Testis (tissue), 3 donors: ENCODE results near the gene C18orf32. TPM values are rescaled to one million over a fixed set of nuclear protein-coding genes. Genes with fewer than 3 reads are reported as not detected.
"Not testable (repeated sequence)": the region's sequence is repeated elsewhere in the genome, so short reads cannot be mapped to it uniquely, and the experiment has no call there.

Experiments
- DNase-seq: peaks from one replicate; pipeline ENCODE4 v3.0.0-alpha.2; 2019
- H3K27ac ChIP-seq, 2 donors: fragments of 200-600 bp; sonication (generic); one replicate each; pipeline ENCODE4 v1.5.1; 2019
- H3K27me3 ChIP-seq: fragments of 200-600 bp; sonication (generic); one replicate; pipeline ENCODE4 v1.5.1; 2019
- H3K36me3 ChIP-seq: fragments of 200-600 bp; sonication (generic); one replicate; pipeline ENCODE4 v1.5.1; 2017; ENCODE audit warnings: low read depth; ENCODE audit errors: missing control alignments
- H3K4me1 ChIP-seq: fragments of 200-600 bp; sonication (generic); one replicate; pipeline ENCODE4 v1.5.1; 2019
- H3K4me3 ChIP-seq, 2 donors: fragments of 200-600 bp; sonication (generic); one replicate each; pipeline ENCODE4 v1.5.1; 2017 to 2019
- H3K9me3 ChIP-seq: fragments of 200-600 bp; sonication (generic); one replicate; pipeline ENCODE4 v1.5.1; 2017
- POLR2A ChIP-seq: fragments of 450-650 bp; IDR thresholded peaks from one replicate; pipeline ENCODE4 v1.6.1; 2017; ENCODE audit warnings: antibody characterized with exemption, mild to moderate bottlenecking, moderate library complexity
- WGBS, 2 donors: methylation state at CpG; one replicate each; pipeline ENCODE4 v1.1.5; 2018; 5-methylcytosine and 5-hydroxymethylcytosine counted together
- intact Hi-C: fragments of 100-400 bp; cut with DNase I; formaldehyde crosslinking; loops from one replicate; pipeline ENCODE4 v1.15.1; 2023; ENCODE audit warnings: low total_unique reads
- polyA plus RNA-seq: library from polyadenylated mRNA; stranded (reverse); fragments of 350-450 nt; fragmentation: Illumina TruSeq; extraction: RNeasy Lipid Tissue Mini Kit (QIAGEN cat#74804); gene quantifications from one replicate; pipeline ENCODE4 v1.2.3, GENCODE V29; 2014; ENCODE audit warnings: low read depth, low replicate concordance; ENCODE audit not compliant: insufficient read depth
- total RNA-seq, 2 donors: library from RNA; depleted of rRNA; stranded (reverse); fragments of >200 nt; gene quantifications; one replicate each; pipeline ENCODE4 v1.2.3, GENCODE V29; 2016
- TF ChIP-seq, protein P1 (sequence below), 3 experiments: fragments of 450-650 bp in 2 of 3; fragments of 200-600 bp in 1 of 3; sonication (generic) in 1 of 3; IDR thresholded peaks; one replicate each; pipeline ENCODE4 v1.5.1; 2016 to 2019; ENCODE audit warnings: antibody characterized with exemption in 3 of 3, mild to moderate bottlenecking in 2 of 3, moderate library complexity in 1 of 3

C18orf32 gene
- total and polyA plus RNA-seq, 3 donors from 2014 or later: 51.0 to 80.9 (median 60.6) TPM

DNA sequence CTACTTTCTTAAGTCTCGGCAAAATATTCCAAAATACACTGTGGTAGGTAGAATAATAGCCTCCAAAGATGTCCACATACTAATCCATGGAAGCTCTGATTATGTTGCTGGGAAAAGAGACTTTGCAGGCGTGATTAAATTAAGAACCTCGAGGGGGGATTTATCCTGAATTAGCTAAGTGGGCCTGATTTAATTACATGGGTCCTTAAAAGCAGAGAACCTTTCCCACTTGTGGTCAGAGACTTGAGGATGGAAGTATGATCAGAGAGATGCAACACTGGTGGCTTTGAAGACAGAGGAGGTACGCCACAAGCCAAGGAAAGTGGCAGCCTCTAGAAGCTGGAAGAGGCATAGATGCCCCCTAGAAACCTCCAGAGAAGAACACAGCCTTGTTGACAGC, 29.4 kb downstream of the C18orf32 start:
- 92 to 94% methylated on average over 4 of the region's 4 CpGs for WGBS, 2 donors

DNA sequence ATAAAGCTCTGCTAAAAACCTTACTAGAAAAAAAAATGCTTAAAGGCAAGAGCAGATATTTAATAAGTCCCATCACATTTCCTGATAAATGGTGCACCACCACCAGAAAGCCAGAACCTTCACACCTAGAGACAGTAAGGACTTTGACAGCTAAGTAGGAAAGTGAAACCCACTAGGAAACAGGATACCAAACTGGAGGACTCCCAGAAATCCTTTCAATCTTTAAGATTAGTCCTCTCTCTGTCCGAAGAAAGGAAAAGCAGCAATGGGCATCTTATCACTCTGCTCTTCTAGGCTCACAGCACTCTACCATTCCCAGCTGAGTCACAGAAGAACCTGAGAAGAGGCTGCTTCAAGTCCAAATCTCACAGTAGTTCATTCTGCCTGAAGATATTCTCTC, 30.2 kb downstream of the C18orf32 start:
- Histone ChIP-seq H3K36me3 (no peaks in the 10 kb centered on the region), H3K4me1 (peaks cover 6% of the 10 kb centered on the region), H3K4me3 (no peak overlapping the region), H3K9me3 (no peaks in the 10 kb centered on the region), H3K27ac (no peak overlapping the region), H3K27me3 (no peaks in the 10 kb centered on the region)
- intact Hi-C loops: no loop called here
- TF ChIP-seq, protein P1, sequence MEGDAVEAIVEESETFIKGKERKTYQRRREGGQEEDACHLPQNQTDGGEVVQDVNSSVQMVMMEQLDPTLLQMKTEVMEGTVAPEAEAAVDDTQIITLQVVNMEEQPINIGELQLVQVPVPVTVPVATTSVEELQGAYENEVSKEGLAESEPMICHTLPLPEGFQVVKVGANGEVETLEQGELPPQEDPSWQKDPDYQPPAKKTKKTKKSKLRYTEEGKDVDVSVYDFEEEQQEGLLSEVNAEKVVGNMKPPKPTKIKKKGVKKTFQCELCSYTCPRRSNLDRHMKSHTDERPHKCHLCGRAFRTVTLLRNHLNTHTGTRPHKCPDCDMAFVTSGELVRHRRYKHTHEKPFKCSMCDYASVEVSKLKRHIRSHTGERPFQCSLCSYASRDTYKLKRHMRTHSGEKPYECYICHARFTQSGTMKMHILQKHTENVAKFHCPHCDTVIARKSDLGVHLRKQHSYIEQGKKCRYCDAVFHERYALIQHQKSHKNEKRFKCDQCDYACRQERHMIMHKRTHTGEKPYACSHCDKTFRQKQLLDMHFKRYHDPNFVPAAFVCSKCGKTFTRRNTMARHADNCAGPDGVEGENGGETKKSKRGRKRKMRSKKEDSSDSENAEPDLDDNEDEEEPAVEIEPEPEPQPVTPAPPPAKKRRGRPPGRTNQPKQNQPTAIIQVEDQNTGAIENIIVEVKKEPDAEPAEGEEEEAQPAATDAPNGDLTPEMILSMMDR (IDR thresholded peaks at IDR 0.05): no peak
- no peak for TF ChIP-seq POLR2A
- no peak for DNase-seq
- WGBS, 2 donors: 20 to 21% methylated on average over 1 of the region's 1 CpG

More for the DNA sequence above, 29.4 kb downstream of the C18orf32 start:
- intact Hi-C loops: no loop called here
- TF ChIP-seq, protein P1 (IDR thresholded peaks at IDR 0.05): no peak
- no peak for TF ChIP-seq POLR2A
- Histone ChIP-seq H3K27ac (no peak overlapping the region), H3K4me3 (no peak overlapping the region), H3K27me3 (no peaks in the 10 kb centered on the region), H3K9me3 (no peaks in the 10 kb centered on the region), H3K4me1 (peaks cover 6% of the 10 kb centered on the region), H3K36me3 (no peaks in the 10 kb centered on the region)
- DNase-seq: no peak

DNA sequence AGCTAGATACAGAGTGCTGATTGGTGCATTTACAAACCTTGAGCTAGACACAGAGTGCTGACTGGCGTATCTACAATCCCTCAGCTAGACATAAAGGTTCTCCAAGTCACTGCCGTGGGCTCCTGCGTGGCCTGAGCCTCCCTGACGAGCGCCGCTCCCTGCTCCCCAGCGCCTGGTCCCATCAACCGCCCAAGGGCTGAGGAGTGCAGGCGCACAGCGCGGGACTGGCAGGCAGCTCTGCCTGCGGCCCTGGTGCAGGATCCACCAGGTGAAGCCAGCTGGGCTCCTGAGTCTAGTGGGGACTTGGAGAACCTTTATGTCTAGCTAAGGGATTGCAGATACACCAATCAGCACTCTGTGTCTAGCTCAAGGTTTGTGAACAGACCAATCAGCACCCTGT, 34.5 kb downstream of the C18orf32 start:
- H3K4me3 ChIP-seq, H3K36me3 ChIP-seq, H3K9me3 ChIP-seq, H3K4me1 ChIP-seq, H3K27me3 ChIP-seq, H3K27ac ChIP-seq, DNase-seq, intact Hi-C loops: not testable (repeated sequence)
- 92 to 97% methylated on average over 7 of the region's 12 CpGs for WGBS, 2 donors

DNA sequence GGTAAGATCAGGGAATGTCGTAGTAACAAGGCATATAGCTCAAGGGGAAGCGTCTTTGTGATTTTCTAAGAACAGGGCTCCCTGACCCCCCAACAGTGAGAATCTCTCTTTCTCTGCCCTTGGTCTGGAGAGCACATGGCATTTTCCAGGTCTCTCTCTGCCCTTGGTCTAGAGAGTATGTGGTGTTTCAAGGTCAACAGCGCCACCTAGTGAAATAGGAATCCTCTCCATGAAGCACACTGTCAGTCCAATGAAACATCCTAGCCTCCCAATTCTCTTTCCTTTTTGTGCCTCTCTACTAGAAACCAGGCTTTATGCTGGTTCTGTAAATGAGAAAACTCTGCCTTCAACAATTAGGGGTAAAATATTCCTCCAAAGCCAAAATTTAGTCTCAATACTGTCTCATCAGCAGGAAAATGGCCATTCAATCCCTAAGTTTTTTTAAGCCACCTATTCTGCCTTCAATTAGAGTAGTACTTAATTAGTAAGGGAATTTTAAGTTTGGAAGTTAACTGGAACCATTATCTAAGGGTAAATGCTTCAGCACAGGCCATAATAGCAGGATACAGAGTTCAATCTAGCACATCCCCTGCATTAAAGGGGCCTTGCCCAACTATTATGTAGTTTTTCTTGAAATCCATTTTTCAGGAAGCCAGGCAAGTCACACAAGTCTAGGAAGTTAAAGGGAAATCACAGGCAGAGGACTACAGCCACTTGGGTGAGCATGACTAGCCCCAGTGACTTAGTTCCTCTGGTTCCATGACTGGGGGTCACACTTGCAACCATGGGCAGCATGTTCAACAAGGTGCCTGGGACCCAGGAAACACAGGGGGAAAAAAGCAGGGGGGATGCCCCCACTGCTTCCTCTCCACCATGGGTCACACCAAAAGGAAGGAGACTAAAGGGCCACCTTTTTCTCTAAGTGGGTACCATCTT, 39.0 kb downstream of the C18orf32 start:
- peak overlapping the region in 1 of 2 donors; percentile 30 for H3K4me3 ChIP-seq
- peak; percentile 73 for DNase-seq
- H3K27ac ChIP-seq: no peak overlapping the region
- 48 to 57% methylated on average over 3 of the region's 3 CpGs for WGBS, 2 donors
- H3K9me3 ChIP-seq: no peaks in the 10 kb centered on the region
- H3K36me3 ChIP-seq: no peaks in the 10 kb centered on the region
- H3K4me1 ChIP-seq: no peaks in the 10 kb centered on the region
- no peaks in the 10 kb centered on the region for H3K27me3 ChIP-seq
- no peak for TF ChIP-seq POLR2A
- TF ChIP-seq, protein P1 (IDR thresholded peaks at IDR 0.05): peak; percentile 24 to 48 (median 38)
- intact Hi-C loops: no loop called here

DNA sequence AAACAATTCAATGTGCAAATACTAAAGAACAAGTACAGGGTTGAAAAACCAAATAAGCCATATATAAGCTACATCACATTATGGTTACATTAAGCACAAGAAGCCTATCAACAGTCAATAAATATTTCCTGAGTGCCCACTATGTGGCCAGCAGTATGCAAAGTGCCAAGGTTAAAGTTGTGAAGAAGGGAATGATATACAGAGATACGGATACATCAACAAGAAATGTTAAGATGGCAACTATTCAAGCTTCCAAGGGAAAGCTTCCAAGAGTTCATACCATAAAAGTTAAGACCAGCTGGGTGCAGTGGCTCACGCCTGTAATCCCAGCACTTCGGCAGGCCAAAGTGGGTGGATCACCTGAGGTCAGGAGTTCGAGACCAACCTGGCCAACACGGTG, 40.6 kb downstream of the C18orf32 start:
- no peak overlapping the region for H3K4me3 ChIP-seq
- WGBS, 2 donors: 46 to 71% methylated on average over 5 of the region's 5 CpGs
- DNase-seq: no peak
- no peak overlapping the region for H3K27ac ChIP-seq
- TF ChIP-seq POLR2A: no peak
- TF ChIP-seq, protein P1 (IDR thresholded peaks at IDR 0.05): no peak
- no peaks in the 10 kb centered on the region for H3K9me3 ChIP-seq
- H3K4me1 ChIP-seq: no peaks in the 10 kb centered on the region
- H3K27me3 ChIP-seq: no peaks in the 10 kb centered on the region
- no peaks in the 10 kb centered on the region for H3K36me3 ChIP-seq
- intact Hi-C loops: no loop called here
